ENCODE data around the gene INTS1. TPM values are rescaled to one million over a fixed set of nuclear protein-coding genes. Genes with fewer than 3 reads are reported as not detected.

The INTS1 gene
- total RNA-seq, 1 experiment from 2014 or later = 161 TPM

GRCh38 chr7:1503816-1504775, at the start of gene INTS1 (continued):
- TF ChIP-seq, protein P1, sequence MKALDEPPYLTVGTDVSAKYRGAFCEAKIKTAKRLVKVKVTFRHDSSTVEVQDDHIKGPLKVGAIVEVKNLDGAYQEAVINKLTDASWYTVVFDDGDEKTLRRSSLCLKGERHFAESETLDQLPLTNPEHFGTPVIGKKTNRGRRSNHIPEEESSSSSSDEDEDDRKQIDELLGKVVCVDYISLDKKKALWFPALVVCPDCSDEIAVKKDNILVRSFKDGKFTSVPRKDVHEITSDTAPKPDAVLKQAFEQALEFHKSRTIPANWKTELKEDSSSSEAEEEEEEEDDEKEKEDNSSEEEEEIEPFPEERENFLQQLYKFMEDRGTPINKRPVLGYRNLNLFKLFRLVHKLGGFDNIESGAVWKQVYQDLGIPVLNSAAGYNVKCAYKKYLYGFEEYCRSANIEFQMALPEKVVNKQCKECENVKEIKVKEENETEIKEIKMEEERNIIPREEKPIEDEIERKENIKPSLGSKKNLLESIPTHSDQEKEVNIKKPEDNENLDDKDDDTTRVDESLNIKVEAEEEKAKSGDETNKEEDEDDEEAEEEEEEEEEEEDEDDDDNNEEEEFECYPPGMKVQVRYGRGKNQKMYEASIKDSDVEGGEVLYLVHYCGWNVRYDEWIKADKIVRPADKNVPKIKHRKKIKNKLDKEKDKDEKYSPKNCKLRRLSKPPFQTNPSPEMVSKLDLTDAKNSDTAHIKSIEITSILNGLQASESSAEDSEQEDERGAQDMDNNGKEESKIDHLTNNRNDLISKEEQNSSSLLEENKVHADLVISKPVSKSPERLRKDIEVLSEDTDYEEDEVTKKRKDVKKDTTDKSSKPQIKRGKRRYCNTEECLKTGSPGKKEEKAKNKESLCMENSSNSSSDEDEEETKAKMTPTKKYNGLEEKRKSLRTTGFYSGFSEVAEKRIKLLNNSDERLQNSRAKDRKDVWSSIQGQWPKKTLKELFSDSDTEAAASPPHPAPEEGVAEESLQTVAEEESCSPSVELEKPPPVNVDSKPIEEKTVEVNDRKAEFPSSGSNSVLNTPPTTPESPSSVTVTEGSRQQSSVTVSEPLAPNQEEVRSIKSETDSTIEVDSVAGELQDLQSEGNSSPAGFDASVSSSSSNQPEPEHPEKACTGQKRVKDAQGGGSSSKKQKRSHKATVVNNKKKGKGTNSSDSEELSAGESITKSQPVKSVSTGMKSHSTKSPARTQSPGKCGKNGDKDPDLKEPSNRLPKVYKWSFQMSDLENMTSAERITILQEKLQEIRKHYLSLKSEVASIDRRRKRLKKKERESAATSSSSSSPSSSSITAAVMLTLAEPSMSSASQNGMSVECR (CRISPR knock-in tag; IDR thresholded peaks at IDR 0.05; ENCODE audit: borderline replicate concordance) = peak; percentile 38; the same call in 1 of the 2 replicates
- no peak for TF ChIP-seq PRRX2 (CRISPR knock-in tag; IDR thresholded peaks at IDR 0.05)
- no peak for TF ChIP-seq HMGA2 (CRISPR knock-in tag; IDR thresholded peaks at IDR 0.05)
- TF ChIP-seq MXD4 (CRISPR knock-in tag; IDR thresholded peaks at IDR 0.05; ENCODE audit: borderline replicate concordance) = no peak
- TF ChIP-seq ZNF232 (CRISPR knock-in tag; IDR thresholded peaks at IDR 0.05) = peak; percentile 49; the same call in 1 of the 2 replicates
- TF ChIP-seq CREM (CRISPR knock-in tag; IDR thresholded peaks at IDR 0.05) = no peak; the same call in 1 of the 2 replicates
- TF ChIP-seq, protein P2, sequence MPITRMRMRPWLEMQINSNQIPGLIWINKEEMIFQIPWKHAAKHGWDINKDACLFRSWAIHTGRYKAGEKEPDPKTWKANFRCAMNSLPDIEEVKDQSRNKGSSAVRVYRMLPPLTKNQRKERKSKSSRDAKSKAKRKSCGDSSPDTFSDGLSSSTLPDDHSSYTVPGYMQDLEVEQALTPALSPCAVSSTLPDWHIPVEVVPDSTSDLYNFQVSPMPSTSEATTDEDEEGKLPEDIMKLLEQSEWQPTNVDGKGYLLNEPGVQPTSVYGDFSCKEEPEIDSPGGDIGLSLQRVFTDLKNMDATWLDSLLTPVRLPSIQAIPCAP (CRISPR knock-in tag; IDR thresholded peaks at IDR 0.05) = no peak
- no peak for TF ChIP-seq FOXJ3 (CRISPR knock-in tag; IDR thresholded peaks at IDR 0.05; ENCODE audit: borderline replicate concordance)
- no peak for TF ChIP-seq ZSCAN18 (CRISPR knock-in tag; IDR thresholded peaks at IDR 0.05)
- no peak for TF ChIP-seq ATF1 (CRISPR knock-in tag; IDR thresholded peaks at IDR 0.05)
- TF ChIP-seq USF1 (CRISPR knock-in tag; IDR thresholded peaks at IDR 0.05) = no peak
- peak; percentile 46; the same call in 1 of the 2 replicates for TF ChIP-seq FOXP4 (CRISPR knock-in tag; IDR thresholded peaks at IDR 0.05)
- TF ChIP-seq, protein P3, sequence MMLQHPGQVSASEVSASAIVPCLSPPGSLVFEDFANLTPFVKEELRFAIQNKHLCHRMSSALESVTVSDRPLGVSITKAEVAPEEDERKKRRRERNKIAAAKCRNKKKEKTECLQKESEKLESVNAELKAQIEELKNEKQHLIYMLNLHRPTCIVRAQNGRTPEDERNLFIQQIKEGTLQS (CRISPR knock-in tag; conservative IDR thresholded peaks at IDR 0.05) = no peak
- TF ChIP-seq FOXP1 (CRISPR knock-in tag; IDR thresholded peaks at IDR 0.05; ENCODE audit: borderline replicate concordance) = peak; percentile 42; the same call in 1 of the 2 replicates
- TF ChIP-seq ZNF396 (CRISPR knock-in tag; IDR thresholded peaks at IDR 0.05; ENCODE audit: borderline replicate concordance) = no peak
- no peak for TF ChIP-seq GTF2I (CRISPR knock-in tag; conservative IDR thresholded peaks at IDR 0.05)
- TF ChIP-seq, protein P4, sequence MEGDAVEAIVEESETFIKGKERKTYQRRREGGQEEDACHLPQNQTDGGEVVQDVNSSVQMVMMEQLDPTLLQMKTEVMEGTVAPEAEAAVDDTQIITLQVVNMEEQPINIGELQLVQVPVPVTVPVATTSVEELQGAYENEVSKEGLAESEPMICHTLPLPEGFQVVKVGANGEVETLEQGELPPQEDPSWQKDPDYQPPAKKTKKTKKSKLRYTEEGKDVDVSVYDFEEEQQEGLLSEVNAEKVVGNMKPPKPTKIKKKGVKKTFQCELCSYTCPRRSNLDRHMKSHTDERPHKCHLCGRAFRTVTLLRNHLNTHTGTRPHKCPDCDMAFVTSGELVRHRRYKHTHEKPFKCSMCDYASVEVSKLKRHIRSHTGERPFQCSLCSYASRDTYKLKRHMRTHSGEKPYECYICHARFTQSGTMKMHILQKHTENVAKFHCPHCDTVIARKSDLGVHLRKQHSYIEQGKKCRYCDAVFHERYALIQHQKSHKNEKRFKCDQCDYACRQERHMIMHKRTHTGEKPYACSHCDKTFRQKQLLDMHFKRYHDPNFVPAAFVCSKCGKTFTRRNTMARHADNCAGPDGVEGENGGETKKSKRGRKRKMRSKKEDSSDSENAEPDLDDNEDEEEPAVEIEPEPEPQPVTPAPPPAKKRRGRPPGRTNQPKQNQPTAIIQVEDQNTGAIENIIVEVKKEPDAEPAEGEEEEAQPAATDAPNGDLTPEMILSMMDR (IDR thresholded peaks at IDR 0.05) = peak; percentile 64; the same call in 1 of the 2 replicates
